ENCODE data around the gene GABRR1. TPM values are rescaled to one million over a fixed set of nuclear protein-coding genes. Genes with fewer than 3 reads are reported as not detected.

Gene GABRR1
- total and polyA plus RNA-seq, 10 donors, result not detected

DNA sequence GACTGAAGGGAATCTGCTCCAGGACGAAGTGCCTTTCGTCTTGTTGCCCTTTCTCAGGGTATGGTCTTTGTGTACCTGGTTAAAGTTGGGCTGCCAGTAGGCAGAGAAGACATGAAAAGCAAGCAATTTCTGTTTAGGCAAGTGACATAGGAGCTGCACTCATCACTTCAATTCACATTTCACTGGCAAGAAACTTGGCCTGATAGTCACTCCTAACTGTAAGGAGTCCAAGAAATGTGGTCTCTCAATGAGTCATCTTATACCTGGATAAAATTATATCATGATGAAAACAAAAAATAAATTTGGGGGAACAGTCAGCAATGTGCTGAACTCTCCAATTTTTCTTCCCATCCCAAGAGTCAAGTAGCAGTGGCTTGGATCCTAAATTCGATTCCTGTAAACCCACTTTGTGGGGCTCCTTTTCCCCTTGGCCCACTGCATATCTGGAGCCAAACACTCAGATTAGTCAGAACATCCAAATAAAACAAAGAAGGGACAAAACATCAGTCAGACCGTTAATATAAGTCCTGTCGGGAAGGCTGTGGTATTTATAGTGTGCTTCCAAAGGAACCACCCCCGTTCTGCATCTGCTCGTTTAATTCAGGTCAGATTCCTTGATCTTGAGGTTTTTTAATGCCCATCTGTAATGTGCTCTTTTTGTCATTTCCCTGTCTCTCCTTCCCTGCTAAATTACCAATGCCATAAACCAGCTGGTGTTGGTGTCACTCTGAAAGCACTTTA is 5.0 kb upstream of the GABRR1 start:
- 52 to 82% (median 74%) methylated on average over 7 of the region's 7 CpGs for WGBS, 5 donors
- Histone ChIP-seq H3K4me3 (no peak overlapping the region), H3K4me1 (peaks cover 0 to 8% (median 0%) of the 10 kb centered on the region in 6 donors), H3K36me3 (no peaks in the 10 kb centered on the region), H3K27ac (no peak overlapping the region), H3K9me3 (peaks cover 0 to 5% (median 0%) of the 10 kb centered on the region in 8 donors), H3K27me3 (replicated peaks in 1 of 7) (peaks cover 0 to 4% (median 0%) of the 10 kb centered on the region in 7 donors)
- intact Hi-C loops (cut with DNase I; ENCODE audit: low total_unique reads), result no loop called here
- TF ChIP-seq CTCF (IDR thresholded peaks at IDR 0.05 in 8 of 11, conservative IDR thresholded peaks at IDR 0.05 in 3 of 11) (no peak), POLR2AphosphoS5 (IDR thresholded peaks at IDR 0.05) (no peak), POLR2A (IDR thresholded peaks at IDR 0.05) (no peak)
- no peak for DNase-seq

DNA sequence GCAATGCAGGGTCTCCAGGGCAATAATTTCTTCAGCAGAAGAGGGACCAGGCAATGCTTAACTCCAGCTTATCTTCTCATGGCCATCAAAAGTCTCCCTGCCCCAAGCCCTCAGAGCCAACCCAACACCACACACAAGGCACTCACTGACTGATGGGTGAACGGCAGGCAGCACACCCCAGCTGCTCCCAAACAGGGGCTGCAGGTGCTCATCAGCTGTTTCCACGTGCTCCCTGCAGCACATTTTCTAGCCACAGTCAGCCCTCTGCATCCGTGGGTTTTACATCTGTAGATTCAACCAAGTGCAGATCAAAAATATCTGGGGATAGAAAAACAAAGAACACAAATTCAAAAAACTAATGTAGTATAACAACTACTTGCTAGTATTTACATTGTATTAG is 4.0 kb upstream of the GABRR1 start:
- no peak for DNase-seq
- intact Hi-C loops (cut with DNase I; ENCODE audit: low total_unique reads), result no loop called here

DNA sequence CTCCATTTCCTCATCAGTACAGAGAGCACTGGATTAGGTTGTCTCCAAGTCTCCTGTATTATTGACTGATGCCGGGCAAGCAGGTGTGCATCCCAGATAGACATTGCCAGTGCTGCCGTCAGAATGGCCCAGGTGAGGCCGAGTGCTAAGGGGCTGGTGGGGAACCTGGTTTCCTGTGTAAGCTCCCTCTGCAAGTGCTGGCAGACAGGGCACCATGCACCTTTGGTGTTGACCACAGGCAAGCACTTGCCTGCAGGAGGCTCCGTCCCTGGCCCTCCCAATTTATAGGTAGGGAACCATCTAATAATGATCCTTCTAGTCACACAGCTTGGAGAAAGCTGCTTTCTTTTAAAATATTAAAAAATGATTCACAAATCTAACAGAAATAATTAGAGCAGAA is 747 bp downstream of the GABRR1 start:
- 77 to 100% (median 86%) methylated on average over 2 to 4 of the region's 4 CpGs for WGBS, 5 donors

More for the DNA sequence above, 4.0 kb upstream of the GABRR1 start:
- Histone ChIP-seq H3K27ac (no peak overlapping the region), H3K4me1 (peaks cover 0 to 10% (median 0%) of the 10 kb centered on the region in 6 donors), H3K4me3 (no peak overlapping the region), H3K36me3 (no peaks in the 10 kb centered on the region), H3K9me3 (peaks cover 0 to 5% (median 0%) of the 10 kb centered on the region in 8 donors), H3K27me3 (replicated peaks in 1 of 7) (peaks cover 0 to 4% (median 0%) of the 10 kb centered on the region in 7 donors)
- WGBS, 5 donors, result 40 to 68% (median 58%) methylated on average over 3 of the region's 3 CpGs
- TF ChIP-seq POLR2AphosphoS5 (IDR thresholded peaks at IDR 0.05) (no peak), CTCF (IDR thresholded peaks at IDR 0.05 in 8 of 11, conservative IDR thresholded peaks at IDR 0.05 in 3 of 11) (no peak), POLR2A (IDR thresholded peaks at IDR 0.05) (no peak)

More for the DNA sequence above, 747 bp downstream of the GABRR1 start:
- DNase-seq, result no peak
- intact Hi-C loops (cut with DNase I; ENCODE audit: low total_unique reads), result no loop called here
- TF ChIP-seq CTCF (IDR thresholded peaks at IDR 0.05 in 8 of 11, conservative IDR thresholded peaks at IDR 0.05 in 3 of 11), result no peak
- TF ChIP-seq POLR2AphosphoS5 (IDR thresholded peaks at IDR 0.05), result no peak
- TF ChIP-seq POLR2A (IDR thresholded peaks at IDR 0.05), result no peak
- Histone ChIP-seq H3K9me3 (no peaks in the 10 kb centered on the region), H3K4me1 (peaks cover 0 to 10% (median 0%) of the 10 kb centered on the region in 6 donors), H3K4me3 (no peak overlapping the region), H3K27me3 (replicated peaks in 1 of 7) (no peaks in the 10 kb centered on the region), H3K27ac (no peak overlapping the region), H3K36me3 (no peaks in the 10 kb centered on the region)
